D341Med (cell line): ENCODE measurements around the gene KRT20.
A peak's percentile ranks its signal among the peaks of the same experiment; 100 is the strongest.

Experiments
- DNase-seq: peaks from one replicate; pipeline ENCODE4 v3.0.0; 2012; ENCODE audit warnings: low spot score

Gene KRT20

DNA sequence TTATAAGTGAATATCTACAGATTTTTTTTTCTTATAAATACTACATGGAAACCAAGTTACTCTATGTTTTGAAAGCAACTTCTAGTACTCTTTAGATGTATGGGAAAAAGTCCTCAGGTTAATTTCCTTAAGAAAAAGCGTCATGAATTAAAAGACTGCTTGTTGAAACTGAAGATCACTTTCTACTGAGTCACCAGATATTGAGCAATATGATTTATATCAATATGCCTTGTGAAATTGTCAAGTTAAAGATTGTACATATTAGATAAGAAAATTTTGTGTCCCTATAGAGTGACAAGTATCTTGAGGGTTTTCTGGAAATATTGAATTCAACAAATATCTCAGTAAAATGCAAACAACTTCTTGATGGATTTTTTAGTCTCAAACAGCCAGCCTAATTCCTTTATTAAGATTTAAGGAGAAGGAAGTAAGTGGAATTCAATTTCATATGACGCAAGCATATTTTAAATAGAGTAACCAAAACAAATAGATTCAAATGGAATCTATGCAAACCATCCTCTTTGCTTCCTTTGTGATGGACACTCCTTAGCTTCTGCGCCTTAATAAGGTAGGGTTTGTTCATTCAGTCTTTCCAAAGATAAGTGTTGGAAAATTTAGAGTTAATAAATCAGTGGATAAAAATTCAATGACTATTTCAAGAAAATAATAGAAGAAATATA, 34.6 kb downstream of the KRT20 start:
- no peak for DNase-seq

GRCh38 chr17:40849723-40850122, 35.3 kb downstream of the KRT20 start:
- no peak for DNase-seq

DNA sequence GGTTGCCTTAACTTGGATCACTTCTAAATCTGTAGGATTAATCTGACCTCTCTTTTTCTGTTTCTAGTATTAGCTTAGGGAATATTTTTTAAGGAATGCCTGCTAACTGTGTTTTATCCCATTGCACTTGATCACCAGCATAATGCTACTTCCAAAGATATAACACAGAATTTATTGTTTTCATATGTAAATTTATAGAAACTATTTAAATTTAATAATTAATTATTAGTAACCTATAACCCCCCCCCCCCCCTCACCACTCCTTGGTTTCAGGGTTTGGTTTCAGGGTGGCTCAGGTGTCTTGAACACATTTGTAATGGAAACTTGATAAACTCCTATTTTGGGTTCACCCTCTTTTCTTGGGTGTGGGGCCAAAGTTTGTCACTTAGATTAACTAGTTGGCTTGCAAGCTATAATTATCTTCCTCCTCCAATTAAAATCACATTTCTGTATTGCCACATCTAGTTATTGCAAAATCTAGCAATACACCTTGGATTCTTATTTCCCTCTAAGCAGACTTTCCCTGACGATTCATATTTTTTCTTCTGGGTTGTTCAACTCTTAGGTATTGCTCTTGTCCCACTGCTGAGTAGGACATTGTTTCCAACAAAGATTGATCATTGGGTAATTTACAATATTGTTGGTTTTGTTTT, 36.3 kb downstream of the KRT20 start:
- no peak for DNase-seq

DNA sequence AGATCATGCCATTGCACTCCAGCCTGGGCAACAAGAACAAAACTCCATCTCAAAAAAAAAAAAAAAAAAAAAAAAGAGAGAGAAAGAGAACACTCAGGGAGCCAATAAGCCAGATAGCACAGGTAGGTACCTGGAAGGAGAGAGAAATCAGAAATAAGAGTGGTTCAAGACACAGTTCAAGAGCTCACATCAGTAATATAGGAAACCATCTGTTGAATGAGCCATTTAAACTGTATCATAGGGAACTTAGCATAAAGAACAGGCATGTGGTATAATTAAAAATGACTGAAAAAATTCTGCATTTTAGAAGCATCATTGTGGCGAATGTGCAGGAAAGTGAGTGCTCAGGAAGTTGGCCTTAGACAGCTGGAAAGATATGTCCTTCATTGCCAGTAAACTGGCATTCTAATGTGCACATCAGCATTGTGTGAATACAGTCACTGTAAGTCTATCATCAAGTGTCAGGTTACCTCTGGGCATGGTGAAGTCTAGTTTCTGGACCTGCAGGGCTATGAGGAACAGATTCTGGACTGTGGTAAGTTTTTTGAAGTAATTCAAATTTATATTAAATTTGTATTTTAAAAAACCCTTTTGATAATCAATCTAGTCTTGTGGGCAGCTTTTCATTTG, 38.4 kb downstream of the KRT20 start:
- DNase-seq = no peak

DNA sequence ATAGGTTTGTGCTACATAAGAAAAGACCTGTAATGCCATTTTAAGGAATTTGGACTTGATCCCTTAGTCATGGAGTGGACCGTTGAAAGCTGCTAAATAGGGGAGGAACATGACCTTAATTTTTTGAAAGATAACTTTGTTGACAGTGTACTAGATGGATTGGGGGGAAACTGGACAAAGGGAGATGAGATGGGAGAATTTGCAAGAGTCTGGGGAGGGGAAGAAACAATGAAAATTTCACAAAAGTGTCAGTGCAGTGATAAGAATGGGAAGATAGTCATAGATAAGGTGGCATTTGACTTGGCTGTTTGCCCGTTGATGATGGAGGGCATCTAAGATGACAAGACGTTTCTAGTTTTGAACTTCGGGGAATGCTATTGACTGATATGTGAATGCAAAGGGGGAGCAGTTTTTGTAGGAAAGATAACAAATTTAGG, 40.4 kb downstream of the KRT20 start:
- no peak for DNase-seq

DNA sequence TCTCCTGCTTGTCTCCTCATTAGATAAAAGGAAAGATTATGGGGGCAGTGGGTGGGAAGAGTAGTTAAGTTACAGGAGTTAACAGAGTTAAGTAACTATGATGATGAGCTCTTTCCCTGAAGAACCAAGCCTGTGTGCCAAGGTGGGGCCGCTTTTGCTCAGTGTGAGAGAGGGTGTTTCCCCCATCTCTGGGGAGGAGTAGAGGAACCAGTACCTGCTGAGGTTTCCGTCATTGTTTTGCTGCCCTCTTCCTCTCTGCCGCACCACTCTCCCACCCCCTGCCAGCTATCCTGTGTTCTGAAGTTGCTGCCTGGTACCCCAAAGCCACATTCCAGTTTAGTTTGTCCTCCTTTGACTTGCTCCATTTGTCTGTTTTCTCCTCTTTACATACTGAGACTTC, 41.8 kb downstream of the KRT20 start:
- DNase-seq = no peak

- DNase-seq = no peak
Measured at GRCh38 chr17:40841246-40841645, 43.8 kb downstream of the KRT20 start.

DNA sequence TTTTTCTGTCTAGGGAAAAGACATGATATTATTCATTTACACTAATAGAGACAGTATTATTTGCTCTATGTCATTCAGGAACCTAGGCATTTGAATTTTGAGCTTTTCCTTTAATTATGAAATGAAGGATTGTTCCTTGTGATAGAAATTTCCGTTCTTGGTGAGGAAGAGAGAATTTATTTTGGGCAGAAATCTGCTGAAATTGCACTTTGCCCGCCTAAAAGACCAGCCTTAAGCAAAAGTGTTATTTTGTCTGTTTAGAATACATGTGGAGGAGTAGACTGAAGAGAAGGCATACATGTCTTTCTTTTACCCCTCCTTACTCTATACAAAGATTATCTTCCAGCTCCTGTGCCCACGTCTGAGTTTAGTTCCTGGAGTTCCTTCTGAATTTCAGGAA, 45.8 kb downstream of the KRT20 start:
- DNase-seq = no peak

DNA sequence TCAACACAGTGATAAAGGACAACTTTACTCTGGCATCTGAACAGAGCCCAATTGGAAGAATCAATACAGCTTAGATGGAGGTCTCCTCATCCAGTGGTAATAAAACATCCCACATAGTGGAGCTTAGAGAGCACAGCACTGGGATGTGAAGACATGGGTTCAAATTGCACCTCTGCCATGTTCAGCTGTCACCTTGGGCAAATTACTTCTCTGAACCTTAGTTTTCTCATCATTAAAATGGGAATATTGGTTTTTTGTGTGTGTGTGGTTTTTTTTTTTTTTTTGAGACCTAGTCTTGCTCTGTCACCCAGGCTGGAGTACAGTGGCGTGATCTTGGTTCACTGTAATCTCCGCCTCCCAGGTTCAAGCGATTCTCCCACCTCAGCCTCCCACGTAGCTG, 49.0 kb downstream of the KRT20 start:
- no peak for DNase-seq

DNA sequence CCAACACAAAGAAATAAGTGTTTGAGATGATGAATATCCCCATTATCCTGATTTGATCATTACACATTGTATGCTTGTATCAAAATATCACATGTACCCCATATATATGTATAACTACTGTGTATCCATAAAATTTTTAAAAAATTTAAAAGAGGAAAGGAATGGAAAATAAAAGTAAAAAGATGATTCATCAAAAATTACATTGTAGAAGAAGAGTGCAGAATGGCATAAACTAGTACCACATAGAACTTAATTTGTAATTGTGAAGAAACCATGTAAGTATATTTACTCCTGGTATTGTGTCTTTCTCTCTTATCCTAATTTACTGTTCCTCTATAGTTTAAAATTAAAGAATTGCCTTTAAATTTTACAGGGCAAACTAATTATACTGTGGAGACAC, 51.2 kb downstream of the KRT20 start:
- no peak for DNase-seq

- DNase-seq = peak; percentile 62
Measured at GRCh38 chr17:40832840-40833239, 52.2 kb downstream of the KRT20 start.

- no peak for DNase-seq
Measured at GRCh38 chr17:40830085-40830776, 54.8 kb downstream of the KRT20 start.

DNA sequence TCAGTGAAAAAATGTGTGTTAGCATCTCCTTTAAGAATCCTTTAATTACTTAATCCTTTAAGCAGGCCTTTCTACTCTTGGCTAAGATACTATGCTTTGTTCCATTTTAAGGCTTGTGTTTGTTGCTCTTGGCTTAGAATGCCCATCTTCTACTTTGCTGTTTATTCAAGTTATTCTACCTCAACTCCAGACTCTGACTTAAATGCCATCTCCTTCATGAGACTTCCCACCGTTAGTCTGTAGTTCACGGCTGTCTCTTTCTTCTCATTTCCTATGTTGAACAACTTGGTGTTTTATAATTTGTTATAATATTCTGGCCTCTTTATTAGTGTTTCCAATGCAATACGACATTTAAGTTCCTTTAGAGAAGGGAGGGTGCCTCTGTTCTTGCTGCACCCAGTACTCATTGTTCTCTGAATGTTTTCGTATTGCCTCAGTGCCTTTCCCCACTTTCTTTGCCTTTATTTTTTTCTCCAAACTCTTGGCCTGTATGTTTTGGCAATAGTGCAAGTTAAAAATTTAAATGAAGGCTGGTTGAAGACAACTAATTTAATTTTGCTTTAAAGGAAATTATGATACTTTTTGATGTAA, 56.5 kb downstream of the KRT20 start:
- DNase-seq = no peak

GRCh38 chr17:40827746-40828453, 57.1 kb downstream of the KRT20 start:
- peak; percentile 37 for DNase-seq
